MM.1S (cell line): Measurements from ENCODE around the gene SLBP.

Source experiments
- DNase-seq: peaks from one replicate; pipeline ENCODE4 v3.0.0-alpha.2; 2015
- H2AFZ ChIP-seq: fragments of 300-600 bp; sonication (generic); 2 replicates; pipeline ENCODE4 v1.6.0; 2016; ENCODE audit warnings: antibody characterized with exemption, low read length
- H3F3A ChIP-seq: fragments of 300-600 bp; sonication (generic); 2 replicates; pipeline ENCODE4 v1.6.1; 2016; ENCODE audit warnings: mild to moderate bottlenecking, antibody characterized with exemption, low read length, moderate library complexity, mixed read lengths; ENCODE audit not compliant: insufficient read depth
- H3K27ac ChIP-seq: fragments of 300-600 bp; sonication (generic); 2 replicates; pipeline ENCODE4 v1.5.1; 2016; ENCODE audit warnings: mild to moderate bottlenecking, low read length
- H3K27me3 ChIP-seq: fragments of 300-600 bp; sonication (generic); replicated peaks from 2 replicates; pipeline ENCODE4 v1.6.0; 2016; ENCODE audit warnings: low read length; ENCODE audit not compliant: insufficient read depth
- H3K36me3 ChIP-seq: fragments of 300-600 bp; sonication (generic); replicated peaks from 2 replicates; pipeline ENCODE4 v1.6.1; 2016; ENCODE audit warnings: mild to moderate bottlenecking, low read length, mixed read lengths; ENCODE audit not compliant: insufficient read depth
- H3K4me1 ChIP-seq: fragments of 300-600 bp; sonication (generic); 2 replicates; pipeline ENCODE4 v1.6.1; 2016; ENCODE audit warnings: low read length, mixed read lengths
- H3K4me2 ChIP-seq: fragments of 300-600 bp; sonication (generic); 2 replicates; pipeline ENCODE4 v1.6.0; 2016; ENCODE audit warnings: low read depth, low read length
- H3K4me3 ChIP-seq: fragments of 300-600 bp; sonication (generic); 2 replicates; pipeline ENCODE4 v1.5.1; 2016; ENCODE audit warnings: low read length, mixed read lengths
- H3K79me2 ChIP-seq: fragments of 300-600 bp; sonication (generic); 2 replicates; pipeline ENCODE4 v1.6.1; 2016; ENCODE audit warnings: mixed run types, low read length, mixed read lengths
- H3K9ac ChIP-seq: fragments of 300-600 bp; sonication (generic); 2 replicates; pipeline ENCODE4 v1.6.1; 2016; ENCODE audit warnings: low read length, mixed read lengths
- H3K9me2 ChIP-seq: fragments of 300-600 bp; sonication (generic); replicated peaks from 2 replicates; pipeline ENCODE4 v1.6.1; 2016; ENCODE audit warnings: mild to moderate bottlenecking, low read length, mixed read lengths; ENCODE audit not compliant: insufficient read depth
- H3K9me3 ChIP-seq: fragments of 300-600 bp; sonication (generic); replicated peaks from 2 replicates; pipeline ENCODE4 v1.6.1; 2016; ENCODE audit warnings: mild to moderate bottlenecking, low read length, mixed read lengths; ENCODE audit not compliant: insufficient read depth
- H4K20me1 ChIP-seq: fragments of 300-600 bp; sonication (generic); 2 replicates; pipeline ENCODE4 v1.6.1; 2016; ENCODE audit warnings: mild to moderate bottlenecking, low read length, moderate library complexity, mixed read lengths; ENCODE audit not compliant: insufficient read depth
- CTCF ChIP-seq: fragments of 300-600 bp; sonication (generic); IDR thresholded peaks from 2 replicates; pipeline ENCODE4 v1.5.1; 2016; ENCODE audit warnings: antibody characterized with exemption, low read length, mixed read lengths
- EZH2 ChIP-seq: fragments of 300-600 bp; sonication (generic); optimal IDR thresholded peaks from 2 replicates; pipeline ENCODE3; 2017; ENCODE audit warnings: low read depth, mild to moderate bottlenecking, antibody characterized with exemption, low read length, mixed read lengths
- EZH2phosphoT487 ChIP-seq: fragments of 300-600 bp; sonication (generic); IDR thresholded peaks from 2 replicates; pipeline ENCODE4 v1.6.1; 2018; ENCODE audit warnings: antibody characterized with exemption, low read length

SLBP gene

GRCh38 chr4:1757836-1758235 is 45.7 kb upstream of the SLBP start:
- Histone ChIP-seq H3K4me1 (no peaks in the 10 kb centered on the region), H2AFZ (no peak overlapping the region), H3K9me3 (no peaks in the 10 kb centered on the region), H3K9ac (no peak overlapping the region), H3K4me2 (no peak overlapping the region), H3K27ac (no peak overlapping the region), H3K36me3 (no peaks in the 10 kb centered on the region), H4K20me1 (no peaks in the 10 kb centered on the region), H3K4me3 (no peak overlapping the region), H3K27me3 (peaks cover 93% of the 10 kb centered on the region), H3K79me2 (no peaks in the 10 kb centered on the region), H3F3A (no peaks in the 10 kb centered on the region), H3K9me2 (no peaks in the 10 kb centered on the region)
- no peak for TF ChIP-seq EZH2phosphoT487
- no peak for TF ChIP-seq CTCF
- TF ChIP-seq EZH2 = no peak
- DNase-seq = no peak

- no peak overlapping the region for H3K9ac ChIP-seq
- H3K79me2 ChIP-seq = no peaks in the 10 kb centered on the region
- no peaks in the 10 kb centered on the region for H3F3A ChIP-seq
- H3K9me3 ChIP-seq = no peaks in the 10 kb centered on the region
- H3K27me3 ChIP-seq = peaks cover 93% of the 10 kb centered on the region
- H3K27ac ChIP-seq = no peak overlapping the region
- H3K4me2 ChIP-seq = no peak overlapping the region
- H3K36me3 ChIP-seq = no peaks in the 10 kb centered on the region
- H4K20me1 ChIP-seq = no peaks in the 10 kb centered on the region
- no peak overlapping the region for H2AFZ ChIP-seq
- no peak overlapping the region for H3K4me3 ChIP-seq
- DNase-seq = no peak
- no peaks in the 10 kb centered on the region for H3K4me1 ChIP-seq
- no peak for TF ChIP-seq EZH2
- TF ChIP-seq EZH2phosphoT487 = no peak
- TF ChIP-seq CTCF = no peak
- H3K9me2 ChIP-seq = no peaks in the 10 kb centered on the region
These were observed 45.0 kb upstream of the SLBP start for GRCh38 chr4:1756893-1757779.

GRCh38 chr4:1756079-1756478 is 44.0 kb upstream of the SLBP start:
- Histone ChIP-seq H2AFZ (no peak overlapping the region), H4K20me1 (no peaks in the 10 kb centered on the region), H3K27ac (no peak overlapping the region), H3K9ac (no peak overlapping the region), H3K9me2 (no peaks in the 10 kb centered on the region), H3K27me3 (peaks cover 95% of the 10 kb centered on the region), H3K79me2 (no peaks in the 10 kb centered on the region), H3K4me2 (no peak overlapping the region), H3F3A (no peaks in the 10 kb centered on the region), H3K9me3 (no peaks in the 10 kb centered on the region), H3K4me3 (no peak overlapping the region), H3K4me1 (no peaks in the 10 kb centered on the region), H3K36me3 (no peaks in the 10 kb centered on the region)
- TF ChIP-seq CTCF (no peak), EZH2phosphoT487 (no peak), EZH2 (no peak)
- DNase-seq = no peak
